Heart left ventricle (tissue), 16 donors: ENCODE results near the gene CEP131. TPM values are rescaled to one million over a fixed set of nuclear protein-coding genes. Genes with fewer than 3 reads are reported as not detected.

Experiments used
- ATAC-seq, 4 donors: fragments of 200-7000 bp; cut with Tn5 transposase; one replicate each; pipeline ENCODE4 v1.9.1; 2020 to 2022; ENCODE audit warnings: moderate library complexity in 4 of 4, mild to moderate bottlenecking in 3 of 4, moderate number of reproducible peaks in 1 of 4
- DNase-seq, 5 donors: peaks; one replicate each; pipeline ENCODE4 v3.0.0-alpha.2; 2020
- H3K27ac ChIP-seq, 12 donors: fragments of 200-600 bp; sonication (generic) in 4 of 12; one replicate each; pipeline versions ENCODE4 v1.5.0 to v1.8.0; 2016 to 2022; ENCODE audit warnings: mild to moderate bottlenecking in 2 of 12
- H3K27me3 ChIP-seq, 9 donors: fragments of 200-600 bp; sonication (generic) in 2 of 9; one replicate each; pipeline versions ENCODE4 v1.5.1 to v1.8.0; 2016 to 2022; ENCODE audit warnings: mild to moderate bottlenecking in 3 of 9
- H3K36me3 ChIP-seq, 9 donors: fragments of 200-600 bp; sonication (generic) in 2 of 9; one replicate each; pipeline versions ENCODE4 v1.5.0 to v1.8.0; 2018 to 2022; ENCODE audit warnings: mild to moderate bottlenecking in 2 of 9
- H3K4me1 ChIP-seq, 12 donors: fragments of 200-600 bp; sonication (generic) in 4 of 12; one replicate each; pipeline versions ENCODE4 v1.5.0 to v1.8.0; 2016 to 2022; ENCODE audit warnings: mild to moderate bottlenecking in 3 of 12
- H3K4me3 ChIP-seq, 12 donors: fragments of 200-600 bp; sonication (generic) in 4 of 12; one replicate each; pipeline versions ENCODE4 v1.5.0 to v1.8.0; 2017 to 2022; ENCODE audit warnings: mild to moderate bottlenecking in 9 of 12, moderate library complexity in 4 of 12
- H3K9me3 ChIP-seq, 12 donors: fragments of 200-600 bp; sonication (generic) in 4 of 12; one replicate each; pipeline versions ENCODE4 v1.5.0 to v1.8.0; 2016 to 2022; ENCODE audit warnings: mild to moderate bottlenecking in 1 of 12
- CTCF ChIP-seq, 12 donors: fragments of 200-600 bp; sonication (generic) in 4 of 12; IDR thresholded peaks; one replicate each; pipeline versions ENCODE4 v1.5.0 to v1.8.0; 2018 to 2022; ENCODE audit warnings: antibody characterized with exemption in 12 of 12, mild to moderate bottlenecking in 5 of 12
- POLR2A ChIP-seq, 2 donors: fragments of 450-650 bp; IDR thresholded peaks; one replicate each; pipeline ENCODE4 v1.6.1; 2017; ENCODE audit warnings: antibody characterized with exemption in 2 of 2, mild to moderate bottlenecking in 2 of 2, moderate library complexity in 2 of 2
- WGBS, 4 donors: extraction: QIAGEN DNeasy Blood & Tissue Kit in 2 of 4; methylation state at CpG; one replicate each; pipeline versions ENCODE4 v1.1.5 to v1.1.7; 2013 to 2018; 5-methylcytosine and 5-hydroxymethylcytosine counted together
- intact Hi-C, 10 donors: fragments of 100-400 bp; cut with DNase I; formaldehyde crosslinking; loops; one replicate each; pipeline versions ENCODE4 v1.11.1 to v1.14.2; 2022
- polyA plus RNA-seq, 2 donors: library from polyadenylated mRNA; stranded (reverse); fragments of 200-250 nt; gene quantifications; one replicate each; pipeline ENCODE4 v1.2.3, GENCODE V29; 2013
- total RNA-seq, 9 donors: library from RNA; depleted of rRNA in 2 of 9; stranded (reverse); fragments of >200 nt in 2 of 9; fragmentation: NEBNext Ultra II Directional in 3 of 9; extraction: Animal tissue kit (Norgen Biotek cat#: 25700) in 3 of 9; gene quantifications; one replicate each; pipeline versions ENCODE4 v1.1.0 to v1.2.4, GENCODE V29; 2016 to 2023
- donor health status: ischemic (EF 13 %, LVEDD 7.1; RV severe dilation, severe dysfunction).
- donor health status: healthy with polysubstance abuse.
- donor health status: DM: no; HTN: yes; CAD: no.
- donor health status: DM: no; HTN: no; CAD: no.
- donor health status: ischemic (EF 25% LVEDD 6.9; RV normal size, moderate dysfunction).
- donor health status: ischemic (EF 25% LVEDD 5.7; RV mildly dilated, moderate dysfunction).
- donor health status: healthy.
- donor health status: DM: yes; HTN: yes; CAD: no.
- donor health status: ischemic (EF 35%, LVEDD 5.7; RV mildly dilated, moderate dysfunction).
- donor health status: nonischemic (EF 11% LVEDD 7.7; RV severe dilation, severe dysfunction).
- donor health status: DM: yes; HTN: yes; CAD: no.
- donor health status: PGD.
- donor health status: ischemic (EF 29% LVEDD 5.4; RV normal size, mild dysfunction).
- donor health status: nonischemic (EF 23%, LVEDD 6.1; RV moderate dilation, normal function).

CEP131 gene
- total and polyA plus RNA-seq, 11 donors = 7.0 to 15.8 (median 8.9) TPM

GRCh38 chr17:81193051-81193410, 29.7 kb downstream of the CEP131 start:
- WGBS, 4 donors = 91 to 94% (median 93%) methylated on average over 6 to 17 of the region's 17 CpGs
- intact Hi-C loops = loop anchor here in 1 of 10 donors (5.0 kb wide), 1 partner anchor 46 kb away; no protein-coding TSS in a partner anchor
- DNase-seq (peak in 1 of 5 donors; percentile 20), ATAC-seq (no peak)
- H3K27ac ChIP-seq = no peak overlapping the region
- H3K9me3 ChIP-seq = no peaks in the 10 kb centered on the region
- peaks cover 0 to 43% (median 12%) of the 10 kb centered on the region in 12 donors for H3K4me1 ChIP-seq
- TF ChIP-seq CTCF (IDR thresholded peaks at IDR 0.05) = no peak
- TF ChIP-seq POLR2A (IDR thresholded peaks at IDR 0.05) = no peak
- peaks cover 0 to 39% (median 3%) of the 10 kb centered on the region in 9 donors for H3K36me3 ChIP-seq
- no peak overlapping the region for H3K4me3 ChIP-seq
- no peaks in the 10 kb centered on the region for H3K27me3 ChIP-seq

- H3K9me3 ChIP-seq = no peaks in the 10 kb centered on the region
- ATAC-seq = no peak
- no peak overlapping the region for H3K4me3 ChIP-seq
- H3K36me3 ChIP-seq = peaks cover 0 to 34% (median 0%) of the 10 kb centered on the region in 9 donors
- peak in 1 of 5 donors; percentile 18 for DNase-seq
- 86 to 92% (median 88%) methylated on average over 19 to 34 of the region's 34 CpGs for WGBS, 4 donors
- TF ChIP-seq POLR2A (IDR thresholded peaks at IDR 0.05) = no peak
- no peak for TF ChIP-seq CTCF (IDR thresholded peaks at IDR 0.05)
- no peaks in the 10 kb centered on the region for H3K27me3 ChIP-seq
- H3K27ac ChIP-seq = no peak overlapping the region
- intact Hi-C loops = loop anchor here in 1 of 10 donors (5.0 kb wide), 1 partner anchor 45 kb away; no protein-coding TSS in a partner anchor
- peaks cover 0 to 38% (median 12%) of the 10 kb centered on the region in 12 donors for H3K4me1 ChIP-seq
Measured at GRCh38 chr17:81192386-81193050, 30.2 kb downstream of the CEP131 start.

- Histone ChIP-seq H3K4me3 (no peak overlapping the region), H3K9me3 (no peaks in the 10 kb centered on the region), H3K27me3 (no peaks in the 10 kb centered on the region), H3K36me3 (peaks cover 0 to 33% (median 0%) of the 10 kb centered on the region in 9 donors), H3K27ac (no peak overlapping the region), H3K4me1 (peaks cover 0 to 31% (median 10%) of the 10 kb centered on the region in 12 donors)
- ATAC-seq = no peak
- intact Hi-C loops = loop anchor here in 1 of 10 donors (5.0 kb wide), 1 partner anchor 44 kb away; no protein-coding TSS in a partner anchor
- TF ChIP-seq CTCF (IDR thresholded peaks at IDR 0.05) (no peak), POLR2A (IDR thresholded peaks at IDR 0.05) (no peak)
- peak in 2 of 5 donors; percentile 6 to 10 for DNase-seq
- WGBS, 4 donors = 89 to 96% (median 95%) methylated on average over 9 to 14 of the region's 14 CpGs
Measured at GRCh38 chr17:81191646-81192045, 31.1 kb downstream of the CEP131 start.

- no peaks in the 10 kb centered on the region for H3K27me3 ChIP-seq
- TF ChIP-seq POLR2A (IDR thresholded peaks at IDR 0.05) (no peak), CTCF (IDR thresholded peaks at IDR 0.05) (no peak)
- no peak for ATAC-seq
- no peak overlapping the region for H3K4me3 ChIP-seq
- 89 to 96% (median 91%) methylated on average over 15 to 20 of the region's 20 CpGs for WGBS, 4 donors
- DNase-seq = no peak
- no peaks in the 10 kb centered on the region for H3K9me3 ChIP-seq
- peaks cover 0 to 26% (median 5%) of the 10 kb centered on the region in 12 donors for H3K4me1 ChIP-seq
- H3K27ac ChIP-seq = no peak overlapping the region
- peaks cover 0 to 28% (median 0%) of the 10 kb centered on the region in 9 donors for H3K36me3 ChIP-seq
- intact Hi-C loops = loop anchor here in 1 of 10 donors (5.0 kb wide), 1 partner anchor 44 kb away; no protein-coding TSS in a partner anchor
Measured at GRCh38 chr17:81191116-81191515, 31.6 kb downstream of the CEP131 start.
